ENCODE measurements around the gene SUMF1.

GRCh38 chr3:4509983-4510755, 43.1 kb upstream of the SUMF1 start:
- TF ChIP-seq, protein P1, sequence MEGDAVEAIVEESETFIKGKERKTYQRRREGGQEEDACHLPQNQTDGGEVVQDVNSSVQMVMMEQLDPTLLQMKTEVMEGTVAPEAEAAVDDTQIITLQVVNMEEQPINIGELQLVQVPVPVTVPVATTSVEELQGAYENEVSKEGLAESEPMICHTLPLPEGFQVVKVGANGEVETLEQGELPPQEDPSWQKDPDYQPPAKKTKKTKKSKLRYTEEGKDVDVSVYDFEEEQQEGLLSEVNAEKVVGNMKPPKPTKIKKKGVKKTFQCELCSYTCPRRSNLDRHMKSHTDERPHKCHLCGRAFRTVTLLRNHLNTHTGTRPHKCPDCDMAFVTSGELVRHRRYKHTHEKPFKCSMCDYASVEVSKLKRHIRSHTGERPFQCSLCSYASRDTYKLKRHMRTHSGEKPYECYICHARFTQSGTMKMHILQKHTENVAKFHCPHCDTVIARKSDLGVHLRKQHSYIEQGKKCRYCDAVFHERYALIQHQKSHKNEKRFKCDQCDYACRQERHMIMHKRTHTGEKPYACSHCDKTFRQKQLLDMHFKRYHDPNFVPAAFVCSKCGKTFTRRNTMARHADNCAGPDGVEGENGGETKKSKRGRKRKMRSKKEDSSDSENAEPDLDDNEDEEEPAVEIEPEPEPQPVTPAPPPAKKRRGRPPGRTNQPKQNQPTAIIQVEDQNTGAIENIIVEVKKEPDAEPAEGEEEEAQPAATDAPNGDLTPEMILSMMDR (conservative IDR thresholded peaks at IDR 0.05; ENCODE audit: low read length): no peak
- TF ChIP-seq EZH2phosphoT487 (IDR thresholded peaks at IDR 0.05; ENCODE audit: borderline replicate concordance): no peak
